Lower leg skin (tissue), 4 donors: Measurements from ENCODE around the gene TMEM190. TPM values are rescaled to one million over a fixed set of nuclear protein-coding genes. Genes with fewer than 3 reads are reported as not detected.

Experiments
- DNase-seq, 2 donors: peaks; one replicate each; pipeline ENCODE4 v3.0.0-alpha.2; 2019; ENCODE audit warnings: low spot score in 2 of 2
- H3K4me3 ChIP-seq: fragments of 200-600 bp; sonication (generic); 2 replicates; pipeline ENCODE4 v1.5.1; 2017; ENCODE audit warnings: mild to moderate bottlenecking, low read depth; ENCODE audit not compliant: poor library complexity, severe bottlenecking
- CTCF ChIP-seq, 3 donors: fragments of 450-650 bp; IDR thresholded peaks; one replicate each; pipeline ENCODE4 v1.5.1; 2016; ENCODE audit warnings: antibody characterized with exemption in 3 of 3, mild to moderate bottlenecking in 3 of 3, moderate library complexity in 2 of 3
- POLR2A ChIP-seq, 2 donors: fragments of 450-650 bp; IDR thresholded peaks; one replicate each; pipeline ENCODE4 v1.6.1; 2016 to 2017; ENCODE audit warnings: antibody characterized with exemption in 2 of 2, mild to moderate bottlenecking in 1 of 2, moderate library complexity in 1 of 2
- WGBS, 2 donors: methylation state at CpG; one replicate each; pipeline ENCODE4 v1.1.5; 2018; 5-methylcytosine and 5-hydroxymethylcytosine counted together
- intact Hi-C: fragments of 100-400 bp; cut with DNase I; formaldehyde crosslinking; loops from one replicate; pipeline ENCODE4 v1.15.0; 2023; ENCODE audit warnings: low total_unique reads
- total RNA-seq, 4 donors: library from RNA; depleted of rRNA; stranded (reverse); fragments of >200 nt; gene quantifications; one replicate each; pipeline ENCODE4 v1.1.0, GENCODE V29; 2016

Gene TMEM190
- total RNA-seq, 4 donors from 2014 or later, result not detected

GRCh38 chr19:55339889-55340783 is 36.5 kb upstream of the TMEM190 start:
- DNase-seq, result no peak
- peak in 1 of 2 donors; percentile 64 for TF ChIP-seq POLR2A (IDR thresholded peaks at IDR 0.05)
- no peak for TF ChIP-seq CTCF (IDR thresholded peaks at IDR 0.05)
- intact Hi-C loops, result no loop called here

GRCh38 chr19:55340784-55341147 is 35.9 kb upstream of the TMEM190 start:
- no peak for TF ChIP-seq POLR2A (IDR thresholded peaks at IDR 0.05)
- intact Hi-C loops, result no loop called here
- WGBS, 2 donors, result 1% methylated on average over 24 of the region's 24 CpGs
- peak overlapping the region; percentile 12 for H3K4me3 ChIP-seq
- no peak for DNase-seq

More at GRCh38 chr19:55339889-55340783, 36.5 kb upstream of the TMEM190 start:
- WGBS, 2 donors, result 4% methylated on average over 32 to 36 of the region's 44 CpGs
- H3K4me3 ChIP-seq, result peak overlapping the region; percentile 54

GRCh38 chr19:55341171-55341588 is 35.4 kb upstream of the TMEM190 start:
- peak in 1 of 2 donors; percentile 92 for DNase-seq
- peak overlapping the region; percentile 12 for H3K4me3 ChIP-seq
- WGBS, 2 donors, result 3 to 4% methylated on average over 15 of the region's 15 CpGs
- intact Hi-C loops, result no loop called here
- TF ChIP-seq POLR2A (IDR thresholded peaks at IDR 0.05) (no peak), CTCF (IDR thresholded peaks at IDR 0.05) (no peak)

- 81 to 90% methylated on average over 27 to 38 of the region's 50 CpGs for WGBS, 2 donors
These were observed 34.8 kb upstream of the TMEM190 start for GRCh38 chr19:55341595-55342531.

GRCh38 chr19:55344444-55344843 is 32.2 kb upstream of the TMEM190 start:
- intact Hi-C loops, result no loop called here
- no peak for DNase-seq
- 69 to 70% methylated on average over 9 of the region's 9 CpGs for WGBS, 2 donors
- TF ChIP-seq POLR2A (IDR thresholded peaks at IDR 0.05) (no peak), CTCF (IDR thresholded peaks at IDR 0.05) (no peak)
- H3K4me3 ChIP-seq, result no peak overlapping the region

More at GRCh38 chr19:55341595-55342531, 34.8 kb upstream of the TMEM190 start:
- TF ChIP-seq POLR2A (IDR thresholded peaks at IDR 0.05), result no peak
- no peak overlapping the region for H3K4me3 ChIP-seq
- DNase-seq, result no peak
- intact Hi-C loops, result no loop called here

- no peak overlapping the region for H3K4me3 ChIP-seq
- 87 to 90% methylated on average over 22 of the region's 22 CpGs for WGBS, 2 donors
- TF ChIP-seq CTCF (IDR thresholded peaks at IDR 0.05), result no peak
- TF ChIP-seq POLR2A (IDR thresholded peaks at IDR 0.05), result no peak
- intact Hi-C loops, result no loop called here
- DNase-seq, result no peak
These were observed 31.4 kb upstream of the TMEM190 start for GRCh38 chr19:55345101-55345817.
